K562 (cell line): ENCODE results near the gene BNIPL. TPM values are rescaled to one million over a fixed set of nuclear protein-coding genes. Genes with fewer than 3 reads are reported as not detected.

ENCODE experiments used
- CUX1 ChIP-seq: fragments of 200-800 bp; sonication (Bioruptor generic); IDR thresholded peaks from 2 replicates; pipeline ENCODE4 v1.6.1; 2016; ENCODE audit warnings: missing genetic modification characterization, missing compliant biosample characterization
- E2F3 ChIP-seq: fragments of 250-450 bp; sonication (Bioruptor Pico); IDR thresholded peaks from 2 replicates; pipeline ENCODE4 v1.4.0; 2020; ENCODE audit warnings: mild to moderate bottlenecking
- EP300 ChIP-seq: IDR thresholded peaks from 2 replicates; pipeline ENCODE4 v1.6.1; 2012; ENCODE audit warnings: low read length, improper control_type of control experiment
- EZH2 ChIP-seq: IDR thresholded peaks from 2 replicates; pipeline ENCODE4 v1.6.1; 2012; ENCODE audit warnings: low read depth, mild to moderate bottlenecking, inconsistent platforms, low read length, borderline replicate concordance
- GABPB1 ChIP-seq: sonication (generic); formaldehyde crosslinking; IDR thresholded peaks from 2 replicates; pipeline ENCODE4 v1.8.0; 2022; ENCODE audit warnings: mild to moderate bottlenecking, missing genetic modification reagents
- HINFP ChIP-seq: fragments of 450-650 bp; conservative IDR thresholded peaks from 2 replicates; pipeline ENCODE4 v1.6.1; 2016; ENCODE audit warnings: missing genetic modification characterization, low read depth, mild to moderate bottlenecking, control low read depth, missing compliant biosample characterization
- HMG20A ChIP-seq: fragments of 450-650 bp; formaldehyde crosslinking; conservative IDR thresholded peaks from 2 replicates; pipeline ENCODE4 v1.4.0; 2020; ENCODE audit warnings: mild to moderate bottlenecking, mixed read lengths
- KLF10 ChIP-seq: fragments of 250-450 bp; sonication (Bioruptor Pico); IDR thresholded peaks from 2 replicates; pipeline ENCODE4 v1.6.1; 2021; ENCODE audit warnings: matching md5 sums
- MAX ChIP-seq: sonication (generic); formaldehyde crosslinking; IDR thresholded peaks from 2 replicates; pipeline ENCODE4 v1.9.0; 2022; ENCODE audit warnings: mild to moderate bottlenecking, missing genetic modification reagents
- POLR2H ChIP-seq: IDR thresholded peaks from 2 replicates; pipeline ENCODE4 v1.6.1; 2016; ENCODE audit warnings: missing genetic modification characterization, low read depth, mild to moderate bottlenecking, control low read depth, missing compliant biosample characterization, moderate library complexity
- TBL1XR1 ChIP-seq, 2 experiments: IDR thresholded peaks; 2 replicates each; pipeline ENCODE4 v1.6.1; 2012; ENCODE audit warnings: improper control_type of control experiment in 2 of 2, low read length in 2 of 2, mild to moderate bottlenecking in 1 of 2
- THRB ChIP-seq: fragments of 450-650 bp; formaldehyde crosslinking; conservative IDR thresholded peaks from 2 replicates; pipeline ENCODE4 v1.4.0; 2022; ENCODE audit warnings: mild to moderate bottlenecking, missing genetic modification characterization
- TOE1 ChIP-seq, 2 experiments: fragments of 450-650 bp in 1 of 2; sonication (generic) in 1 of 2; formaldehyde crosslinking in 1 of 2; IDR thresholded peaks; 2 replicates each; pipeline versions ENCODE4 v1.7.1 to v1.8.0; 2016 to 2022; ENCODE audit warnings: borderline replicate concordance in 2 of 2, mild to moderate bottlenecking in 2 of 2, antibody characterized with exemption in 1 of 2, inconsistent platforms in 1 of 2, low read depth in 1 of 2, missing genetic modification reagents in 1 of 2, moderate library complexity in 1 of 2
- ZEB2 ChIP-seq: fragments of 450-650 bp; IDR thresholded peaks from 2 replicates; pipeline ENCODE4 v1.6.1; 2016
- ZFPM2 ChIP-seq: fragments of 250-450 bp; sonication (Bioruptor Pico); IDR thresholded peaks from 2 replicates; pipeline ENCODE4 v1.5.1; 2022; ENCODE audit warnings: mild to moderate bottlenecking
- ZNF175 ChIP-seq: fragments of 200-800 bp; sonication (Bioruptor generic); IDR thresholded peaks from 2 replicates; pipeline ENCODE4 v1.6.1; 2016; ENCODE audit warnings: low read depth, mild to moderate bottlenecking, missing genetic modification characterization, missing compliant biosample characterization
- ZNF695 ChIP-seq: fragments of 450-650 bp; formaldehyde crosslinking; IDR thresholded peaks from 2 replicates; pipeline ENCODE4 v1.4.0; 2020; ENCODE audit warnings: mild to moderate bottlenecking, moderate library complexity
- polyA plus RNA-seq, 8 experiments: library from polyadenylated mRNA; depleted of rRNA in 4 of 8; stranded (reverse) in 5 of 8; unstranded in 3 of 8; fragments of >200 nt; fragmentation: Nextera tagmentation in 2 of 8; fragmentation: Illumina TruSeq in 1 of 8; extraction: Ambion mirVana in 2 of 8; extraction: Trizol in 1 of 8; gene quantifications; 2 replicates each; pipeline versions ENCODE4 v1.2.1 to v1.2.3, GENCODE V29; 2011 to 2014; ENCODE audit warnings: inconsistent platforms in 1 of 8, missing spikeins in 1 of 8
- total RNA-seq, 7 experiments: library from RNA; depleted of rRNA in 6 of 7; stranded (reverse); fragments of >200 nt in 6 of 7; fragmentation: Illumina TruSeq in 2 of 7; extraction: Trizol in 2 of 7; gene quantifications; 2 replicates each; pipeline versions ENCODE4 v1.2.1 to v1.2.3, GENCODE V29; 2011 to 2021; ENCODE audit warnings: low replicate concordance in 1 of 7

BNIPL gene
- total and polyA plus RNA-seq, 9 of the 15 experiments (the other 6 are each of a cell fraction or from before 2014, with no cell fraction given): 0.08 to 1.4 (median 0.68) TPM

GRCh38 chr1:151024540-151025146 lies 11.7 kb upstream of the BNIPL start (continued):
- TF ChIP-seq CUX1 (CRISPR knock-in tag): no peak
- 0 out of 2 replicates have a peak, but pooled peaks have one; percentile 3 for TF ChIP-seq EP300
- TF ChIP-seq ZFPM2: no peak
- no peak for TF ChIP-seq E2F3 (CRISPR knock-in tag)
- TF ChIP-seq POLR2H: no peak
- no peak for TF ChIP-seq THRB
- no peak for TF ChIP-seq TOE1 (IDR thresholded peaks at IDR 0.05; ENCODE audit: borderline replicate concordance)
- no peak for TF ChIP-seq TOE1 (CRISPR knock-in tag; IDR thresholded peaks at IDR 0.05; ENCODE audit: borderline replicate concordance, low read depth)
- no peak for TF ChIP-seq ZNF175
- no peak for TF ChIP-seq MAX (CRISPR knock-in tag)
- no peak for TF ChIP-seq HMG20A
- no peak for TF ChIP-seq ZNF695 (CRISPR knock-in tag)
- no peak for TF ChIP-seq HINFP (tag)
- 0 out of 4 replicates have a peak, but pooled peaks of 1 of the 2 experiments have one; percentile 33 for TF ChIP-seq TBL1XR1 (IDR thresholded peaks at IDR 0.05; ENCODE audit: low read length in 2 of 2)
- TF ChIP-seq EZH2: no peak
- TF ChIP-seq GABPB1 (CRISPR knock-in tag): no peak
- no peak for TF ChIP-seq ZEB2
- TF ChIP-seq KLF10: no peak
